IMR-90 (cell line): Measurements from ENCODE around the gene WDR81. TPM values are rescaled to one million over a fixed set of nuclear protein-coding genes. Genes with fewer than 3 reads are reported as not detected.
A peak's percentile ranks its signal among the peaks of the same experiment; 100 is the strongest.

ENCODE experiments used
- MAFK ChIP-seq: IDR thresholded peaks from 2 replicates; pipeline ENCODE4 v1.6.1; 2012; ENCODE audit warnings: low read depth, low read length, improper control_type of control experiment
- MXI1 ChIP-seq: IDR thresholded peaks from 2 replicates; pipeline ENCODE4 v1.6.1; 2012; ENCODE audit warnings: low read depth, mild to moderate bottlenecking, low read length, moderate library complexity, borderline replicate concordance
- NFE2L2 ChIP-seq: fragments of 150-350 bp; IDR thresholded peaks from 2 replicates; pipeline ENCODE4 v1.6.1; 2016; ENCODE audit warnings: low read depth, mild to moderate bottlenecking, low read length
- RFX5 ChIP-seq: IDR thresholded peaks from 2 replicates; pipeline ENCODE4 v1.8.0; 2012; ENCODE audit warnings: low read depth, mild to moderate bottlenecking, low read length, moderate library complexity
- polyA plus RNA-seq, 3 experiments: library from polyadenylated mRNA; depleted of rRNA; stranded (reverse); fragments of >200 nt; gene quantifications; 2 replicates each; pipeline ENCODE4 v1.2.3, GENCODE V29; 2012; ENCODE audit warnings: low replicate concordance in 1 of 3
- total RNA-seq: library from RNA; depleted of rRNA; stranded (reverse); fragments of >200 nt; gene quantifications from 2 replicates; pipeline ENCODE4 v1.2.3, GENCODE V29; 2012

The WDR81 gene
- total and polyA plus RNA-seq, 2 of the 4 experiments (the other 2 are of a cell fraction) = 3.0 to 8.4 TPM

GRCh38 chr17:1762901-1763898 is 38.7 kb downstream of the WDR81 start (continued):
- TF ChIP-seq MAFK (no peak), RFX5 (no peak), NFE2L2 (no peak), MXI1 (peak; percentile 51; the same call in 1 of the 2 replicates)
